ENCODE data around the gene SUSD1. TPM values are rescaled to one million over a fixed set of nuclear protein-coding genes. Genes with fewer than 3 reads are reported as not detected.

Gene SUSD1
- total RNA-seq, 4 donors from 2014 or later = 4.7 to 5.8 (median 5.4) TPM

GRCh38 chr9:112021742-112022141 is 153.4 kb downstream of the SUSD1 start:
- Histone ChIP-seq H3K4me3 (no peak overlapping the region), H3K9me3 (no peaks in the 10 kb centered on the region), H3K36me3 (no peaks in the 10 kb centered on the region), H3K27me3 (no peaks in the 10 kb centered on the region), H3K27ac (replicated peaks in 1 of 4) (peak overlapping the region in 3 of 4 donors; percentile 10 to 54 (median 31)), H3K4me1 (peaks cover 5 to 27% (median 22%) of the 10 kb centered on the region in 4 donors)
- 100% methylated on average over 2 of the region's 2 CpGs for WGBS
- intact Hi-C loops (cut with DNase I) = no loop called here
- TF ChIP-seq POLR2A (IDR thresholded peaks at IDR 0.05; ENCODE audit: low read depth) (no peak), EP300 (IDR thresholded peaks at IDR 0.05) (no peak)
- no peak for DNase-seq (ENCODE audit: extremely low spot score)

GRCh38 chr9:112020680-112021596 is 154.2 kb downstream of the SUSD1 start:
- H3K4me3 ChIP-seq = no peak overlapping the region
- H3K9me3 ChIP-seq = no peaks in the 10 kb centered on the region
- DNase-seq (ENCODE audit: extremely low spot score) = no peak
- H3K4me1 ChIP-seq = peaks cover 5 to 27% (median 22%) of the 10 kb centered on the region in 4 donors
- TF ChIP-seq EP300 (IDR thresholded peaks at IDR 0.05) (no peak), POLR2AphosphoS5 (IDR thresholded peaks at IDR 0.05) (no peak), POLR2A (IDR thresholded peaks at IDR 0.05; ENCODE audit: low read depth) (no peak), CTCF (IDR thresholded peaks at IDR 0.05) (no peak)
- H3K27ac ChIP-seq (replicated peaks in 1 of 4) = peak overlapping the region in 2 of 4 donors; percentile 2 to 36
- WGBS = 77% methylated on average over 10 of the region's 12 CpGs
- H3K36me3 ChIP-seq = no peaks in the 10 kb centered on the region
- no peaks in the 10 kb centered on the region for H3K27me3 ChIP-seq
- intact Hi-C loops (cut with DNase I) = no loop called here

- H3K27me3 ChIP-seq = no peaks in the 10 kb centered on the region
- H3K4me3 ChIP-seq = no peak overlapping the region
- no peaks in the 10 kb centered on the region for H3K36me3 ChIP-seq
- 97% methylated on average over 5 of the region's 5 CpGs for WGBS
- no peak for DNase-seq (ENCODE audit: extremely low spot score)
- intact Hi-C loops (cut with DNase I) = no loop called here
- TF ChIP-seq POLR2AphosphoS5 (IDR thresholded peaks at IDR 0.05) = no peak
- no peak for TF ChIP-seq CTCF (IDR thresholded peaks at IDR 0.05)
- TF ChIP-seq POLR2A (IDR thresholded peaks at IDR 0.05; ENCODE audit: low read depth) = no peak
- no peak for TF ChIP-seq EP300 (IDR thresholded peaks at IDR 0.05)
- H3K4me1 ChIP-seq = peaks cover 9 to 36% (median 30%) of the 10 kb centered on the region in 4 donors
- H3K27ac ChIP-seq (replicated peaks in 1 of 4) = no peak overlapping the region
- no peaks in the 10 kb centered on the region for H3K9me3 ChIP-seq
Observed at GRCh38 chr9:112017878-112018277, 157.2 kb downstream of the SUSD1 start.

- Histone ChIP-seq H3K36me3 (no peaks in the 10 kb centered on the region), H3K27me3 (no peaks in the 10 kb centered on the region), H3K9me3 (no peaks in the 10 kb centered on the region), H3K4me1 (peaks cover 21 to 38% (median 33%) of the 10 kb centered on the region in 4 donors), H3K27ac (replicated peaks in 1 of 4) (no peak overlapping the region), H3K4me3 (no peak overlapping the region)
- intact Hi-C loops (cut with DNase I) = no loop called here
- 50% methylated on average over 2 of the region's 2 CpGs for WGBS
- TF ChIP-seq EP300 (IDR thresholded peaks at IDR 0.05) (no peak), CTCF (IDR thresholded peaks at IDR 0.05) (no peak), POLR2A (IDR thresholded peaks at IDR 0.05; ENCODE audit: low read depth) (no peak), POLR2AphosphoS5 (IDR thresholded peaks at IDR 0.05) (no peak)
- no peak for DNase-seq (ENCODE audit: extremely low spot score)
Observed at GRCh38 chr9:112015736-112016135, 159.4 kb downstream of the SUSD1 start.

- TF ChIP-seq POLR2A (IDR thresholded peaks at IDR 0.05; ENCODE audit: low read depth) (no peak), EP300 (IDR thresholded peaks at IDR 0.05) (no peak), POLR2AphosphoS5 (IDR thresholded peaks at IDR 0.05) (no peak)
- H3K4me1 ChIP-seq = peaks cover 21 to 32% (median 28%) of the 10 kb centered on the region in 4 donors
- H3K36me3 ChIP-seq = no peaks in the 10 kb centered on the region
- no peak for DNase-seq (ENCODE audit: extremely low spot score)
- H3K4me3 ChIP-seq = no peak overlapping the region
- no peak overlapping the region for H3K27ac ChIP-seq (replicated peaks in 1 of 4)
- 97% methylated on average over 4 of the region's 4 CpGs for WGBS
- no peaks in the 10 kb centered on the region for H3K27me3 ChIP-seq
- no peaks in the 10 kb centered on the region for H3K9me3 ChIP-seq
- intact Hi-C loops (cut with DNase I) = no loop called here
Observed at GRCh38 chr9:112015149-112015548, 159.9 kb downstream of the SUSD1 start.
